ENCODE measurements around the gene ARHGAP8.
"Not testable (repeated sequence)": the region's sequence is repeated elsewhere in the genome, so short reads cannot be mapped to it uniquely, and the experiment has no call there.

Gene ARHGAP8

DNA sequence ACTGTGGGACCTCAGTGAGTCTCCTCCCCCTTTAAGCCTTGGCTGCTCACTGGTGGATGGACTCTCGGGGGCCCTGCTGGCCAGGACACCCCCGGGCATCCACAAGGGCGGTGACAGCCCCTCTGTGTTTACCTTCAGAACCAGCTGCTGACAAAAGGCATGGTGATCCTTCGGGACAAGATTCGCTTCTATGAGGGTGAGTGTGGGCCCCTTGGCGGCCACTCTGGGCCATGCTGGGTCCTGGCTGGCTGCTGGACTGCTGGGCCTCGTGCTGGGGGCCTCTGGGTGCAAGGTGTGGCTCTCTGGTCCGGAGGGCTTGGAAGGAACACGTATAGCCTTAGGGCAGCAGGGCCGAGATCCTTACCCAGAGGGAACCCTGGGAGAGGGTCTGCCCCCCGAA lies 25.9 kb upstream of the ARHGAP8 start:
- no peak for DNase-seq

DNA sequence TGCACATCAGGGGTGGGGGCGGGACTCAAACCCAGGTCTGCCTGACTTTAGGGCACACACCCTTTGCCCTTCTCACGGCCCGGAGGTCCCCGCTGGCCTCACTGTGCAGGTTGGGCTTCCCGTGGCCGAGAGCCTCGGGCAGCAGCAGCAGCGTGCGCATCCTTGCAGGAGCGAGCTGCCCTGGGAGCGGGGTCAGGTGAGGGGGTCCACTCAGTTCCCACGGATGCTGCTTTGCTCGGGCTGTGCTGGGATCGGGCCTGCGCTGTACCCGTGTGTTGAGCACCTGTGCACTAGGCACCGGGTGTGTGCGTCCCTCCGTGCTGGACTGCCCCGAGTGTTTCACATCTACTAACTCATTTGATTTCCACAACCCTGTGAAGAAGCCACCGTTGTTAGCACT lies 25.2 kb upstream of the ARHGAP8 start:
- no peak for DNase-seq

DNA sequence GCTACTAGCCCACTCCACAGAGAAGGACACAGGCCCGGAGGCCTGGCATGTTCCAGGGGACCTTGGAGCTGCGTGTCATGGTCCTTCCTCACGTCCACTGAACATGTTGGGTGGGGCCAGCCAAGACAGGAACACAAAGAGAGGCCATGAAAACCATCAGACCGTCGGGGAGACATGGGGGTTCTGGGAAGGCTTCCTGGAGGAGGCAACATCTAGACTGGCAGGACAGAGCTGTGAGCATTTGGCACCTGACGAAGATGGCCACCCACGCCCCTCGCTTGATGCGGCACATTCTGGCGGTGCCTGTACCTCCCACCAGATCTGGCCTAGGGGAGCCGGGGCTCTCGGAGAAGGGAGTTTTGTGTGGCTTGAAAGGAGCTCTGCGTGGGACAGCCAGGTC lies 24.7 kb upstream of the ARHGAP8 start:
- DNase-seq, result no peak

GRCh38 chr22:44728761-44729324 lies 23.5 kb upstream of the ARHGAP8 start:
- DNase-seq, result no peak

- no peak for DNase-seq
Observed at GRCh38 chr22:44729391-44730021, 22.9 kb upstream of the ARHGAP8 start.

DNA sequence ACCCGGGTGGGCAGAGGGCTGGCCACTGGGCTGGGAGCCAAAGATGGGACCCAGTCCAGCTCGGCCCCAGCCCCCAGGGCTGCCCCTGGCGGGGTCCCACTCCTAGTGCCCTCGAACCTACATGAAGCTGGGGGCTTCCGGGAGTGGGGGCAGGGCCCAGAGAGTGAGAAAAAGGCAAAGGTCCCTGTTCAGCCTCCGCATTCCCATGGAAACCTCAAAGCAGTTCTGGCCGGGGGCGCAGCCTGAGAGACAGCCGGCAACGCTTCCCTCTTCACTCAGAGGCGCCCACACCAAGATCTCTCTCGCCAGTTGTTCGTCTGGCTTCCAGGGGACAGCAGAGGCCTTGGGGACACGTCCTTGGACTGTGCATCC lies 22.4 kb upstream of the ARHGAP8 start:
- DNase-seq, result no peak

DNA sequence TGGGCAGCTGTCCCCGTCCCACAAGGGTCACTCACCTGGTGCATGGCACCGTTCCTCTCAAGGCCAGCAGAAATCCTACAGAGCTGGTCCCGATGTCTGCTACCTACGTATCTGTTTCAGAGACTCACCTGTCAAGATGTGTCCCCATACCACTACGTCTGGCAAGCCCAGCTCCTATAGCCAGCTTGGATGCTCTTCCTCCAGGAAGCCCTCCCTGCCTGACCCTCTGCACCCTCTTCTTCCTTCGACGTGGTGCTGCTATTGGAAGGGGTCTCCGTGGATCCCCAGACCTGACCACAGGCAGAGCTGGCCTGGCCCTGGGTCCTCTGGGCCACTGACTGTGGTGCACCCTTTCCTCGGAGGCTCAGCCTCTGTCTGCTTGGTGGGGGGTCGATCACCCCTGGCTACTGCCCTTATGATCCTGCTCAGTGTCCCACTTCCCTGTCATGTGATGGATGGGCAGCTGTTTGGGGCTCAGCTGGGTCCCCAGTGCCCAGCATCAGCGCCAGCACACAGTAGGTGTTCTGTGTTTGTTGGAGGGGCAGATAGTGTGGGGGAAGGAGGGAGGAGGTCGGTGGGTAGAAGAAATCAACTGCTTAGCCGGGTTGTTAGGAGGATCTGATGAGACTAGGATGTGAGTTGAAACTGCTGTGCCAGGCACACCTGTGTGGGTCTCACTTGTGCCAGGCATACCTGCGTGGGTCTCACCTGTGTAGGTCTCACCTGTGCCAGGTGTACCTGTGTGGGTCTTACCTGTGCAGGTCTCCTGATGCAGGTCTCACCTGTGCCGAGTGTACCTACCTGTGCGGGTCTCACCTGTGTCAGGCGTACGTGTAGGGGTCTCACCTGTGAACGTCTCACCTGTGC lies 21.7 kb upstream of the ARHGAP8 start:
- DNase-seq, result no peak

DNA sequence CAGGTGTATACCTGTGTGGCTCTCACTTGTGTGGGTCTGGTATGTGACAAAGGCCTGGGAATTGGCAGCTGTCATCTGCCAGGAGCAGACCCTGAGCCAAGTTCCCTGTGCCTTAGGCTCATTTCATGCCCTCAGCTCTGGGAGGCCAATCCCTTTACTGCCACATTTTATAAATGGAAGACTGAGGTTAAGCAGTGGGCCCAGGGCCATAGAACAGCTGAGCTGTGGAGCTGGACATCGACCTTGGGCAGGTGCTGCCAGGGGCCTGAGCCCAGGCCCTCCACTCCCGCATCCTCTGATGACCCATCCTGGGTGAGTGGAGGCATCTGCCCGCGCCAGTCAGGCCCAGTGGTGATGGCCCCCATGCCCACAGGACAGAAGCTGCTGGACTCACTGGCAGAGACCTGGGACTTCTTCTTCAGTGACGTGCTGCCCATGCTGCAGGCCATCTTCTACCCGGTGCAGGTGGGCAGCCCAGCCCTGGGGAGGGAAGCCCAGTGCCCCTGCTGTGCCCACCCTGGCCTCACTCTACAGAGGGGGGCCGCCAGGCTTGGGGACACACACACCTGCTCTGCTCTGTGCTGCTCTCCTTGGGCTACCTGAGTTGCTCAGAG lies 20.9 kb upstream of the ARHGAP8 start:
- DNase-seq, result no peak

GRCh38 chr22:44732017-44732561 lies 20.3 kb upstream of the ARHGAP8 start:
- no peak for DNase-seq

- no peak for DNase-seq
Observed at GRCh38 chr22:44732661-44733060, 19.7 kb upstream of the ARHGAP8 start.

DNA sequence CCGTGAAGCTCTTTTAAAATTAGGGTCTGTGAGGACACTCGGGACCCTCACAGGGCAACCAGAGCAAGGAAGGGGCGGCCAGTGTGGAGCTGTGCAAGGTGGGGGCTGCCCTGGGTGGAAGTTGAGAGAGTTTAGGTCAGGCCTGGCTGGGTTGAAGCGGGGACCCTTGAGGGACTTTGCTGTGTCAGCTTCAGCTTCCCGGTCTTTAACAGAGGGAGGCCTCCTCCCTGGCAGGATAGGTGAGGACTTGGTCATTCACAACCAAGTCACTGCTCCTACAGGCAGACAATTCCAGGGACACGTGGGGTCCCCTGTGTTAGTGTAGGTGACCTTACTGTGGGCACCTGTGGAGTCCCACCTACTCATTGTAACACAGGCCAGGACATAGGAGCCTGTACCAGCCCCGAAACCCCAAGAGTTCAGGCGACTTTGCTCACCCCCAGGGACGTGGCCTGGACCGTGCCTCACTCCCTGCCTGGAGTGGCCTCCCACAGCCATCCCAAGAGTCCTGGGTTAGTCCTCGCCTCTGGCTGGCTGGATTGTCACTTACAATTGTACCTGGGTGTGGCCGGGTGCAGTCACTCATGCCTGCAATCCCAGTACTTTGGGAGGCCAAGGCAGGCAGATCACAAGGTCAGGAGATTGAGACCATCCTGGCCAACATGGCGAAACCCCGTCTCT lies 18.8 kb upstream of the ARHGAP8 start:
- no peak for DNase-seq

DNA sequence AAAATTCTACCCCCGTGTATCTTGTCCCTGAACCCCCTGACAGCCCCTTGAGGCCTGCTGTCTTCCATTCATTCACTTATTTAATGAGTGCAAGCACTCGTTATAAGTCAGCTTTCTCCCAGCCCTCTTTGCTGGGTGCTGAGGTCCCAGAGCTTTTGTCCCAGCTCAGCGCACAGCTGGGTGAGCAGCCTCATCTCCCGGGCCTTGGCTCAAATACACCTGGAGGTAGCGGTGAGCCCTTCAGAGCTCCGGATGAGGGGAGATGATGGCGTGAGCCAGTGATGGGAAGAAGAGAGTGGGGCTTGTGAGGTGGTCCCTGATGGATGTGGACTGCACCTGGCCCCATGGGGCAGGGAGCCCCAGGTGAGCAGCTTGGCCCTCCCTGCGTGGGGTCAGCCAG lies 18.1 kb upstream of the ARHGAP8 start:
- DNase-seq, result no peak

GRCh38 chr22:44734801-44735517 lies 17.4 kb upstream of the ARHGAP8 start:
- DNase-seq, result no peak

GRCh38 chr22:44735518-44736428 lies 16.6 kb upstream of the ARHGAP8 start:
- peak; percentile 88 for DNase-seq

DNA sequence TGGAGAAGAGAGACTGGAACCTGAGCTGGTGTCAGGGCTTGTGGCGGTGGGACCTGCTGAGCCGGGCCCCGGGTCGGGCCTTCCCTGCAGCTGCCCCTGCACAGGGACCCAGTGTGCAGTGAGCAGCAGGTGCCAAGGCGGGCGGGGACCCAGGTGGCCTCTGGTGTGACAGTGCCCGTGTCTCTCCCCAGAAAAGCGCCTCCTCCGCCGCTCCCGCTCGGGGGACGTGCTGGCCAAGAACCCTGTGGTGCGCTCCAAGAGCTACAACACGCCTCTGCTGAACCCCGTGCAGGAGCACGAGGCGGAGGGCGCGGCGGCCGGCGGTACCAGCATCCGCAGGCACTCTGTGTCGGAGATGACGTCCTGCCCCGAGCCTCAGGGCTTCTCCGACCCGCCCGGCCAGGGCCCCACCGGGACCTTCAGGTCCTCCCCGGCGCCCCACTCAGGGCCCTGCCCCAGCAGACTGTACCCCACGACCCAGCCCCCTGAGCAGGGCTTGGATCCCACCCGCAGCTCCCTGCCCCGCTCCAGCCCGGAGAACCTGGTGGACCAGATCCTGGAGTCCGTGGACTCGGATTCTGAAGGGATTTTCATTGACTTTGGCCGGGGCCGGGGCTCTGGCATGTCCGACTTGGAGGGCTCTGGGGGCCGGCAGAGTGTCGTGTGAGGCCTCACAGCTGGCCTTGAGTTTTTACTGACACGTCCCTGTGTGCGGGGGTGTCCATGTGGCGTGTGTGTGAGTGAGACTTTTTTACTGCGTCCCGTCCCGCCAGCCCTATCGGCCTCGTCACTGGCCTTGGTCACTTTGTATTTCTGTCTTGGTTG lies 15.6 kb upstream of the ARHGAP8 start:
- DNase-seq, result no peak

GRCh38 chr22:44737406-44738346 lies 14.7 kb upstream of the ARHGAP8 start:
- DNase-seq, result no peak

DNA sequence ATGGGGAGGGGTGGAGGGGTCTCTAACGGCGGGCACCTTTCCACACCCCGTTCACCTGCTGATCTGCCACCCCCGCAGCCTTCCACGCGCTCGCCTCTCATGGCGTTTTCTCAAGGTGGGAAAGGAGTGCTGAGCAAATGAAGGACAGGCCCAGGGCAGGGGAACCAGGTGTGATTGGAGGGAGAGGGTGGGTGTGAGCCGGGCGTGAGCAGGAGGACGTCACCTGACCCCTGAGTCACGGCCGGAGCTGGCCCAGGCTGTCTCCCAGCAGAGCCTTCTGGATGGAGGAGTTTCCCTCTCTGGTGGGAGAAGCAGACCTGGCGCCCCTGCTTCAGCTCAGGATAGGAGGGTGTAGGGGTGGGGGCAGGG lies 14.0 kb upstream of the ARHGAP8 start:
- DNase-seq, result no peak

DNA sequence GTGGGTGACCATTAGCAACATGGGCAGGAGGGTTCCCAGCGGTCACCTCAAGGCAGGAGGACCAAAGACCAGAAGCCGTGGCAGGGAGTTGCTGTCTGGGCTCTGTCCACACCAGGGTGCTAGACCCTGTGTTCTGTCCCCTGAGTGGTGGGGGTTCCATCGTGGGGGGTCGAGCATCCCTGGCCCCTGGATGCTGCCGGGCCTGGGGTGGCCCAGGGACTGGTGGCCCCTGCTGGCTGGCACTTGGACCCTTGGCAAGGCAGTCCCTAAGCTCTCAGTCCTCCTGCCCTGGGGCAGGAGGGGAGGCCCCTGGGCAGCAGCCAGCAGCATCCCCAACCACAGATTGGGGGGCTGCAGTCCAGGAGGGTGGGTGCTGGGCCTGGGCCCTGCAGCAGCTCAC lies 13.4 kb upstream of the ARHGAP8 start:
- DNase-seq, result no peak

GRCh38 chr22:44739666-44740065 lies 12.7 kb upstream of the ARHGAP8 start:
- not testable (repeated sequence) for DNase-seq
